GM12872 (cell line): ENCODE results near the gene RGS1.
A peak's percentile ranks its signal among the peaks of the same experiment; 100 is the strongest.

Source experiments
- CTCF ChIP-seq: IDR thresholded peaks from 3 replicates; pipeline ENCODE4 v1.5.1; 2011; ENCODE audit warnings: low read depth, mild to moderate bottlenecking, low read length, moderate library complexity; ENCODE audit not compliant: insufficient read depth

Gene RGS1

GRCh38 chr1:192601143-192601542, 25.6 kb downstream of the RGS1 start:
- no peak for TF ChIP-seq CTCF

GRCh38 chr1:192601567-192601966, 26.0 kb downstream of the RGS1 start:
- TF ChIP-seq CTCF = no peak

- no peak for TF ChIP-seq CTCF
Observed at GRCh38 chr1:192602757-192603156, 27.2 kb downstream of the RGS1 start.

GRCh38 chr1:192603218-192603787, 27.7 kb downstream of the RGS1 start:
- TF ChIP-seq CTCF = no peak

- no peak for TF ChIP-seq CTCF
Observed at GRCh38 chr1:192604979-192605620, 29.5 kb downstream of the RGS1 start.

GRCh38 chr1:192608671-192609070, 33.1 kb downstream of the RGS1 start:
- TF ChIP-seq CTCF = no peak

- TF ChIP-seq CTCF = 0 out of 3 replicates have a peak, but pooled peaks have one; percentile 21
Observed at GRCh38 chr1:192609110-192610079, 33.8 kb downstream of the RGS1 start.
